HepG2 (cell line): Measurements from ENCODE around the gene C21orf58. TPM values are rescaled to one million over a fixed set of nuclear protein-coding genes. Genes with fewer than 3 reads are reported as not detected.

ENCODE experiments used
- ATAC-seq: fragments of 200-7000 bp; cut with Tn5 transposase; 3 replicates; pipeline ENCODE4 v1.9.1; 2020; ENCODE audit warnings: mild to moderate bottlenecking, moderate library complexity
- BruUV-seq: library from RNA; stranded (reverse); fragments of 400-500 nt; replicated peaks from 2 replicates; lab custom pipeline; 2021; lab: Mats Ljungman, UMichigan
- CTCF ChIA-PET: fragments of 300-600 bp; formaldehyde crosslinking; extraction: SDS; loops from one replicate; lab custom pipeline; 2021; ENCODE audit warnings: low total read pairs, inconsistent platforms, low intra/inter-chr PET ratio; lab: Yijun Ruan, JAX
- POLR2A ChIA-PET: fragments of 350-600 bp; sonication (Branson Sonifier 250); formaldehyde crosslinking; loops from one replicate; lab custom pipeline; 2020; ENCODE audit warnings: antibody characterized with exemption, inconsistent platforms; lab: Yijun Ruan, JAX
- DNase-seq: peaks from one replicate; pipeline ENCODE4 v3.0.0-alpha.2; 2015; ENCODE audit warnings: low spot score
- FAIRE-seq: peaks from 3 replicates; lab custom pipeline; 2011; peaks lifted over from hg19 to GRCh38; lab: Jason Lieb, UNC
- H2AFZ ChIP-seq: one replicate; pipeline ENCODE4 v1.6.1; 2011; ENCODE audit warnings: low read length, inconsistent platforms
- H3K27ac ChIP-seq: fragments of 300-600 bp; 3 replicates; pipeline ENCODE4 v1.8.0; 2011; ENCODE audit warnings: mixed run types, mild to moderate bottlenecking, mixed read lengths, low read length, inconsistent platforms; ENCODE audit not compliant: insufficient read depth; ENCODE audit errors: extremely low read length
- H3K27me3 ChIP-seq, 2 experiments: fragments of 200-600 bp in 1 of 2; 2 replicates in 1 of 2; 3 replicates in 1 of 2; pipeline versions ENCODE4 v1.6.0 to v1.8.0; 2011; ENCODE audit warnings: low read length in 2 of 2, mild to moderate bottlenecking in 2 of 2, moderate library complexity in 2 of 2, inconsistent platforms in 1 of 2; ENCODE audit not compliant: insufficient read depth in 2 of 2, control insufficient read depth in 1 of 2
- H3K36me3 ChIP-seq, 2 experiments: fragments of 200-600 bp in 1 of 2; replicated peaks in 1 of 2; 2 replicates in 1 of 2; 3 replicates in 1 of 2; pipeline versions ENCODE4 v1.5.1 to v1.8.0; 2011; ENCODE audit warnings: low read length in 2 of 2, inconsistent platforms in 1 of 2; ENCODE audit not compliant: insufficient read depth in 2 of 2, control insufficient read depth in 1 of 2
- H3K4me1 ChIP-seq: 2 replicates; pipeline ENCODE4 v1.5.1; 2012; ENCODE audit warnings: low read length, inconsistent platforms; ENCODE audit not compliant: insufficient read depth
- H3K4me2 ChIP-seq: 2 replicates; pipeline ENCODE4 v1.6.0; 2011; ENCODE audit warnings: low read depth, low read length, inconsistent platforms
- H3K4me3 ChIP-seq, 3 experiments: fragments of 200-600 bp in 1 of 3; sonication (generic), shearing (Covaris generic) in 1 of 3; replicated peaks in 1 of 3; 2 replicates each; pipeline ENCODE4 v1.5.1; 2011 to 2016; ENCODE audit warnings: low read length in 3 of 3, inconsistent platforms in 2 of 3, low read depth in 2 of 3, mild to moderate bottlenecking in 2 of 3, control low read depth in 1 of 3, mixed read lengths in 1 of 3; ENCODE audit not compliant: insufficient read depth in 1 of 3
- H3K79me2 ChIP-seq: one replicate; pipeline ENCODE4 v1.6.1; 2011; ENCODE audit warnings: low read length, inconsistent platforms; ENCODE audit not compliant: insufficient read depth
- H3K9ac ChIP-seq: 2 replicates; pipeline ENCODE4 v1.6.0; 2011; ENCODE audit warnings: mild to moderate bottlenecking, low read depth, low read length, inconsistent platforms; ENCODE audit not compliant: insufficient read depth
- H3K9me3 ChIP-seq: 2 replicates; pipeline ENCODE4 v1.5.1; 2012; ENCODE audit warnings: mild to moderate bottlenecking, low read length
- H4K20me1 ChIP-seq: 2 replicates; pipeline ENCODE4 v1.6.0; 2011; ENCODE audit warnings: inconsistent platforms, mild to moderate bottlenecking, low read length, moderate library complexity; ENCODE audit not compliant: insufficient read depth
- ELF3 ChIP-seq: IDR thresholded peaks from 2 replicates; pipeline ENCODE4 v1.6.1; 2016; ENCODE audit warnings: missing genetic modification reagents, missing compliant biosample characterization
- JDP2 ChIP-seq: sonication (generic); formaldehyde crosslinking; IDR thresholded peaks from 2 replicates; pipeline ENCODE4 v1.8.1; 2022; ENCODE audit warnings: missing genetic modification reagents, borderline replicate concordance
- ZBTB40 ChIP-seq, 2 experiments: fragments of 450-650 bp in 1 of 2; sonication (generic) in 1 of 2; formaldehyde crosslinking in 1 of 2; IDR thresholded peaks; 2 replicates each; pipeline versions ENCODE4 v1.6.1 to v1.8.0; 2016 to 2022; ENCODE audit warnings: antibody characterized with exemption in 1 of 2, mild to moderate bottlenecking in 1 of 2, missing genetic modification reagents in 1 of 2
- ZC3H13 ChIP-seq: sonication (generic); formaldehyde crosslinking; IDR thresholded peaks from 2 replicates; pipeline ENCODE4 v1.8.1; 2023; ENCODE audit warnings: mild to moderate bottlenecking, missing genetic modification reagents, moderate library complexity
- ZNF644 ChIP-seq: IDR thresholded peaks from 2 replicates; pipeline ENCODE4 v1.6.1; 2016; ENCODE audit warnings: low read depth
- ZNF646 ChIP-seq: sonication (generic); formaldehyde crosslinking; IDR thresholded peaks from 2 replicates; pipeline ENCODE4 v1.9.0; 2021; ENCODE audit warnings: mild to moderate bottlenecking, missing genetic modification reagents
- ZSCAN30 ChIP-seq: sonication (generic); formaldehyde crosslinking; IDR thresholded peaks from 2 replicates; pipeline ENCODE4 v1.5.0; 2020; ENCODE audit warnings: mild to moderate bottlenecking, missing genetic modification reagents
- WGBS: methylation state at CpG from one replicate; pipeline ENCODE4 v1.1.6; 2017; ENCODE audit warnings: low lambda C conversion rate; 5-methylcytosine and 5-hydroxymethylcytosine counted together
- in situ Hi-C: cut with HindIII; loops from 2 replicates; pipeline ENCODE4 v1.10.0; 2017; ENCODE audit warnings: low pct_unique_long_range_greater_than_20kb; ENCODE audit not compliant: extremely low pct_ligation_motif_present
- intact Hi-C: fragments of 100-400 bp; cut with micrococcal nuclease; formaldehyde crosslinking; loops from one replicate; pipeline ENCODE4 v1.10.0; 2022; ENCODE audit not compliant: unreplicated experiment
- polyA plus RNA-seq, 8 experiments: library from polyadenylated mRNA; depleted of rRNA in 3 of 8; stranded (reverse) in 7 of 8; unstranded in 1 of 8; fragments of >200 nt; fragmentation: Illumina TruSeq in 4 of 8; extraction: Trizol in 4 of 8; gene quantifications; 2 replicates each; pipeline versions ENCODE4 v1.2.1 to v1.2.3, GENCODE V29; 2011 to 2016; ENCODE audit warnings: low read depth in 4 of 8, missing spikeins in 1 of 8, mixed read lengths in 1 of 8; ENCODE audit not compliant: insufficient read depth in 1 of 8
- total RNA-seq, 5 experiments: library from RNA; depleted of rRNA; stranded (reverse); fragments of >200 nt; fragmentation: Illumina TruSeq; extraction: Trizol; gene quantifications; 2 replicates each; pipeline ENCODE4 v1.2.3, GENCODE V29; 2016; ENCODE audit warnings: low read depth in 1 of 5

Gene C21orf58
- total and polyA plus RNA-seq, 2 of the 13 experiments (the other 11 are each of a cell fraction or from before 2014, with no cell fraction given), result 3.5 to 6.8 TPM

GRCh38 chr21:46355161-46356004 lies 31.7 kb upstream of the C21orf58 start:
- no peaks in the 10 kb centered on the region for H3K9me3 ChIP-seq
- H3K4me1 ChIP-seq, result no peaks in the 10 kb centered on the region
- ATAC-seq (no peak), DNase-seq (no peak), FAIRE-seq (no peak)
- H3K4me3 ChIP-seq, result no peak overlapping the region
- no peak overlapping the region for H3K9ac ChIP-seq
- H3K79me2 ChIP-seq, result no peaks in the 10 kb centered on the region
- H3K27me3 ChIP-seq, result no peaks in the 10 kb centered on the region; a peak in 1 of 5 replicates
- no peak overlapping the region for H2AFZ ChIP-seq
- intact Hi-C loops, result no loop called here
- no peak overlapping the region for H3K27ac ChIP-seq
- POLR2A ChIA-PET, result no interaction called here
- no peaks in the 10 kb centered on the region for H4K20me1 ChIP-seq
- WGBS, result 98% methylated on average over 10 of the region's 33 CpGs
- in situ Hi-C loops, result no loop called here
- no TSS peak for BruUV-seq
- H3K4me2 ChIP-seq, result no peak overlapping the region
- CTCF ChIA-PET, result no interaction called here
- H3K36me3 ChIP-seq, result peaks cover 34 to 57% of the 10 kb centered on the region in 2 experiments
- TF ChIP-seq ZC3H13 (CRISPR knock-in tag) (no peak), ZSCAN30 (CRISPR knock-in tag) (no peak), ELF3 (no peak), JDP2 (CRISPR knock-in tag) (no peak), ZBTB40 (IDR thresholded peaks at IDR 0.05) (no peak), ZBTB40 (CRISPR knock-in tag; IDR thresholded peaks at IDR 0.05) (no peak), ZNF646 (CRISPR knock-in tag) (no peak), ZNF644 (CRISPR knock-in tag) (no peak)
